B cell (primary cell): ENCODE measurements around the gene PDSS1. TPM values are rescaled to one million over a fixed set of nuclear protein-coding genes. Genes with fewer than 3 reads are reported as not detected.
"Not testable (repeated sequence)": the region's sequence is repeated elsewhere in the genome, so short reads cannot be mapped to it uniquely, and the experiment has no call there.

Experiments used
- ATAC-seq: fragments of 200-7000 bp; cut with Tn5 transposase; one replicate; pipeline ENCODE4 v1.10.0; 2021; ENCODE audit warnings: low read depth, mild to moderate bottlenecking, moderate number of reproducible peaks, moderate library complexity
- CTCF ChIA-PET: fragments of 350-600 bp; sonication (Branson Sonifier 250); formaldehyde crosslinking; loops from one replicate; lab custom pipeline; 2021; ENCODE audit warnings: antibody characterized with exemption, inconsistent platforms; lab: Charles Lee
- POLR2A ChIA-PET: fragments of 350-600 bp; sonication (Branson Sonifier 250); formaldehyde crosslinking; loops from one replicate; lab custom pipeline; 2021; ENCODE audit warnings: antibody characterized with exemption; lab: Charles Lee
- DNase-seq: peaks from one replicate; pipeline ENCODE4 v3.0.0; 2013
- H2AFZ ChIP-seq: 2 replicates; pipeline ENCODE4 v1.6.1; 2012; ENCODE audit warnings: mild to moderate bottlenecking, low read depth, low read length; ENCODE audit not compliant: insufficient read depth, poor library complexity, severe bottlenecking
- H3K27ac ChIP-seq, 2 donors: 1 replicate in 1 of 2; 2 replicates in 1 of 2; pipeline ENCODE4 v1.5.1; 2012 to 2013; ENCODE audit warnings: low read length in 2 of 2, mild to moderate bottlenecking in 2 of 2, moderate library complexity in 1 of 2
- H3K27me3 ChIP-seq, 4 experiments: fragments of 200-600 bp in 1 of 4; sonication (generic) in 1 of 4; replicated peaks in 1 of 4; 1 replicate in 2 of 4; 2 replicates in 2 of 4; pipeline versions ENCODE4 v1.6.1 to v1.7.0; 2013 to 2016; ENCODE audit warnings: low read length in 3 of 4, mild to moderate bottlenecking in 2 of 4, mixed read lengths in 1 of 4, moderate library complexity in 1 of 4; ENCODE audit not compliant: insufficient read depth in 4 of 4, control insufficient read depth in 3 of 4; ENCODE audit errors: control extremely low read depth in 1 of 4
- H3K36me3 ChIP-seq, 2 experiments: replicated peaks in 1 of 2; 1 replicate in 1 of 2; 2 replicates in 1 of 2; pipeline versions ENCODE4 v1.6.1 to v1.7.1; 2013; ENCODE audit warnings: low read length in 1 of 2; ENCODE audit not compliant: insufficient read depth in 2 of 2, control insufficient read depth in 1 of 2; ENCODE audit errors: control extremely low read depth in 1 of 2, extremely low read depth in 1 of 2
- H3K4me1 ChIP-seq, 2 donors: fragments of 200-600 bp in 1 of 2; sonication (generic) in 1 of 2; 1 replicate in 1 of 2; 2 replicates in 1 of 2; pipeline versions ENCODE4 v1.5.1 to v1.6.1; 2013 to 2017; ENCODE audit warnings: low read length in 2 of 2; ENCODE audit not compliant: control insufficient read depth in 2 of 2, insufficient read depth in 2 of 2
- H3K4me2 ChIP-seq: replicated peaks from 2 replicates; pipeline ENCODE3; 2012; ENCODE audit warnings: mild to moderate bottlenecking, low read depth, low read length; ENCODE audit not compliant: poor library complexity, severe bottlenecking
- H3K4me3 ChIP-seq, 5 experiments: fragments of 200-600 bp in 1 of 5; sonication (generic) in 1 of 5; 1 replicate in 3 of 5; 2 replicates in 2 of 5; pipeline versions ENCODE4 v1.5.1 to v1.7.0; 2011 to 2016; ENCODE audit warnings: low read length in 4 of 5, mild to moderate bottlenecking in 4 of 5, low read depth in 2 of 5, control low read depth in 1 of 5, moderate library complexity in 1 of 5; ENCODE audit not compliant: insufficient read depth in 1 of 5; ENCODE audit errors: control extremely low read depth in 1 of 5, extremely low read depth in 1 of 5
- H3K79me2 ChIP-seq: fragments of 200-600 bp; sonication (generic); one replicate; pipeline ENCODE4 v1.6.0; 2016; ENCODE audit warnings: low read length; ENCODE audit not compliant: control insufficient read depth, insufficient read depth
- H3K9ac ChIP-seq: fragments of 200-600 bp; sonication (generic); 2 replicates; pipeline ENCODE4 v1.6.1; 2017; ENCODE audit warnings: mild to moderate bottlenecking, low read length, moderate library complexity
- H3K9me3 ChIP-seq, 3 donors: one replicate each; pipeline versions ENCODE4 v1.6.1 to v1.7.1; 2013; ENCODE audit warnings: low read length in 2 of 3; ENCODE audit not compliant: control insufficient read depth in 2 of 3, insufficient read depth in 1 of 3; ENCODE audit errors: control extremely low read depth in 1 of 3
- H4K20me1 ChIP-seq: 2 replicates; pipeline ENCODE4 v1.6.0; 2012; ENCODE audit warnings: mild to moderate bottlenecking, low read length; ENCODE audit not compliant: insufficient read depth, control insufficient read depth, poor library complexity, severe bottlenecking
- H3K27ac Mint-ChIP-seq: one replicate; pipeline ENCODE4 v1.8.0; 2021; ENCODE audit warnings: mixed read lengths
- H3K27me3 Mint-ChIP-seq: one replicate; pipeline ENCODE4 v1.8.0; 2021; ENCODE audit warnings: mixed read lengths
- H3K4me1 Mint-ChIP-seq: one replicate; pipeline ENCODE4 v1.8.0; 2021; ENCODE audit warnings: mixed read lengths
- H3K4me3 Mint-ChIP-seq: one replicate; pipeline ENCODE4 v1.8.0; 2021; ENCODE audit warnings: mixed read lengths
- H3K9me3 Mint-ChIP-seq: one replicate; pipeline ENCODE4 v1.8.0; 2022; ENCODE audit warnings: mixed read lengths; ENCODE audit not compliant: insufficient read depth
- EZH2 ChIP-seq: IDR thresholded peaks from 2 replicates; pipeline ENCODE4 v1.6.1; 2012; ENCODE audit warnings: borderline replicate concordance, low read depth, mild to moderate bottlenecking, moderate library complexity, low read length; ENCODE audit not compliant: insufficient read depth, poor library complexity, severe bottlenecking
- WGBS: methylation state at CpG from one replicate; pipeline ENCODE4 v1.1.5; 2013; ENCODE audit warnings: missing lambda C conversion rate; ENCODE audit not compliant: insufficient coverage; 5-methylcytosine and 5-hydroxymethylcytosine counted together
- intact Hi-C: fragments of 100-400 bp; cut with micrococcal nuclease; formaldehyde crosslinking; loops from one replicate; pipeline ENCODE4 v1.10.0; 2022
- polyA plus RNA-seq: library from polyadenylated mRNA; depleted of rRNA; stranded (reverse); fragments of >200 nt; gene quantifications from 2 replicates; pipeline ENCODE4 v1.2.3, GENCODE V29; 2012
- total RNA-seq, 2 donors: library from RNA; stranded (reverse); fragments of 120-200 nt in 1 of 2; gene quantifications; 1 replicate in 1 of 2; 2 replicates in 1 of 2; pipeline versions ENCODE4 v1.2.3 to v1.2.4, GENCODE V29; 2013 to 2022
- TF ChIP-seq, protein P1 (sequence below): fragments of 200-600 bp; IDR thresholded peaks from one replicate; pipeline ENCODE4 v1.8.0; 2022; ENCODE audit warnings: antibody characterized with exemption, mild to moderate bottlenecking

The PDSS1 gene
- total and polyA plus RNA-seq, 2 donors (not counting 1 experiment from before 2014, with no cell fraction given), result 3.6 to 4.7 TPM

DNA sequence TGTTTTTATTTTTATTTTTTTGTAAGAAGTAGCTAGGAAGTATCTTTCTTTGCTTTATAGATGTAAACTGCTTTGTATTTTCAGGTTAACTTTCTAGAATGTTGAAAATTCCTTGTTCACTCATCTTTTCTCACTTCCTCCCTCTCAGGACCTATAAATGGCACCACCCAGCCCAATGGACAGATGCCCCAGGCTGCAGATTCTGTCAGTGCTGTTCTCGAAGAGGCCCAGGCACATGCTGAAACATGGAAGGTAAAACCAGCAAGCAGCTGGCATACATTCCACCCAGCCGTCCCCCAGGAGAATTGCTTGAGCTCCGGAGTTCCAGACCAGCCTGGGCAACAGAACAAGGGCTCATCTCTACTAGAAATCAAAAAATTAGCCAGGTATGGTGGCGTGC is 47.1 kb upstream of the PDSS1 start:
- WGBS, result 96% methylated on average over 2 of the region's 4 CpGs
- ChIA-PET CTCF (no interaction called here), POLR2A (no interaction called here)
- no peaks in the 10 kb centered on the region for H3K9me3 ChIP-seq
- no peaks in the 10 kb centered on the region for H3K27me3 ChIP-seq
- intact Hi-C loops, result no loop called here
- H3K4me3 ChIP-seq, result no peak overlapping the region
- H3K4me3 Mint-ChIP-seq, result no peak overlapping the region
- H3K4me1 Mint-ChIP-seq, result no peaks in the 10 kb centered on the region
- TF ChIP-seq EZH2, result no peak
- TF ChIP-seq, protein P1, sequence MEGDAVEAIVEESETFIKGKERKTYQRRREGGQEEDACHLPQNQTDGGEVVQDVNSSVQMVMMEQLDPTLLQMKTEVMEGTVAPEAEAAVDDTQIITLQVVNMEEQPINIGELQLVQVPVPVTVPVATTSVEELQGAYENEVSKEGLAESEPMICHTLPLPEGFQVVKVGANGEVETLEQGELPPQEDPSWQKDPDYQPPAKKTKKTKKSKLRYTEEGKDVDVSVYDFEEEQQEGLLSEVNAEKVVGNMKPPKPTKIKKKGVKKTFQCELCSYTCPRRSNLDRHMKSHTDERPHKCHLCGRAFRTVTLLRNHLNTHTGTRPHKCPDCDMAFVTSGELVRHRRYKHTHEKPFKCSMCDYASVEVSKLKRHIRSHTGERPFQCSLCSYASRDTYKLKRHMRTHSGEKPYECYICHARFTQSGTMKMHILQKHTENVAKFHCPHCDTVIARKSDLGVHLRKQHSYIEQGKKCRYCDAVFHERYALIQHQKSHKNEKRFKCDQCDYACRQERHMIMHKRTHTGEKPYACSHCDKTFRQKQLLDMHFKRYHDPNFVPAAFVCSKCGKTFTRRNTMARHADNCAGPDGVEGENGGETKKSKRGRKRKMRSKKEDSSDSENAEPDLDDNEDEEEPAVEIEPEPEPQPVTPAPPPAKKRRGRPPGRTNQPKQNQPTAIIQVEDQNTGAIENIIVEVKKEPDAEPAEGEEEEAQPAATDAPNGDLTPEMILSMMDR, result no peak
- no peak for ATAC-seq
- H3K27ac Mint-ChIP-seq, result no peak overlapping the region
- no peaks in the 10 kb centered on the region for H3K4me1 ChIP-seq
- DNase-seq, result no peak
- no peaks in the 10 kb centered on the region for H3K36me3 ChIP-seq
- peaks cover 2% of the 10 kb centered on the region for H3K27me3 Mint-ChIP-seq
- no peak overlapping the region for H2AFZ ChIP-seq
- H3K9ac ChIP-seq, result no peak overlapping the region
- no peaks in the 10 kb centered on the region for H4K20me1 ChIP-seq
- no peaks in the 10 kb centered on the region for H3K79me2 ChIP-seq
- no peaks in the 10 kb centered on the region for H3K9me3 Mint-ChIP-seq
- no peak overlapping the region for H3K4me2 ChIP-seq
- H3K27ac ChIP-seq, result no peak overlapping the region

GRCh38 chr10:26651476-26651875 is 46.0 kb upstream of the PDSS1 start:
- H3K4me1 ChIP-seq, H3K79me2 ChIP-seq, ATAC-seq, CTCF ChIA-PET, H3K27ac Mint-ChIP-seq, H3K9me3 Mint-ChIP-seq, H3K36me3 ChIP-seq, H3K4me2 ChIP-seq, H3K27ac ChIP-seq, H4K20me1 ChIP-seq, H3K4me1 Mint-ChIP-seq, H3K9ac ChIP-seq, DNase-seq, H3K27me3 Mint-ChIP-seq, H3K4me3 Mint-ChIP-seq, POLR2A ChIA-PET, intact Hi-C loops, H3K4me3 ChIP-seq, H3K9me3 ChIP-seq, H3K27me3 ChIP-seq, H2AFZ ChIP-seq: not testable (repeated sequence)
- WGBS, result no CpG with 5 or more reads among the region's 2 CpGs
